ENCODE measurements around the gene C19orf81. TPM values are rescaled to one million over a fixed set of nuclear protein-coding genes. Genes with fewer than 3 reads are reported as not detected.
A peak's percentile ranks its signal among the peaks of the same experiment; 100 is the strongest.

The C19orf81 gene
- total RNA-seq, 4 donors from 2014 or later, result 1.1 TPM; not detected in 3

DNA sequence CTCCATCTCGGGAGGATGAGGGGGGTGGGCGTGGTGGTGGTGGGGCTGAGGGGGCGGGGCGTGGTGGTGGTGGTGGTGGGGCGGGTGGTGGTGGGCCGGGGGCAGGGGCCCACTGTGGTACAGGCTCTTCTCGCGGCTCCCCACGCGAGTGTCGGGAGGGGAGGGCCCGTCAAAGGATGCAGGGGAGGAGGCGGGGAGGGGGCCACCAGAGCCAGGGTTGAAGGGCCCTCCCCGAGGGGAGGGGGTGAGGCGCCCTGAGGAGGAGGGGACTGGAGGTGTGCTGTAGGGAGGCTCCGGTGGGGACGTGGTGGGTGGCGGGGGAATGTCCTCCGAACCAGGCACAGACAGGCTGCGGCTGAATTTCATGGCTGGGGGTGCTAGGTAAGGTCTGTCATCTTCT lies 19.6 kb downstream of the C19orf81 start:
- Histone ChIP-seq H3K27me3 (peaks cover 16 to 93% (median 40%) of the 10 kb centered on the region in 4 donors), H3K27ac (replicated peaks in 1 of 4) (no peak overlapping the region), H3K4me3 (no peak overlapping the region), H3K4me1 (peaks cover 4 to 30% (median 23%) of the 10 kb centered on the region in 4 donors), H3K36me3 (no peaks in the 10 kb centered on the region), H3K9me3 (no peaks in the 10 kb centered on the region)
- WGBS, result 57% methylated on average over 7 of the region's 20 CpGs
- no peak for DNase-seq (ENCODE audit: extremely low spot score)
- intact Hi-C loops (cut with DNase I), result loop anchor here (5.0 kb wide), 1 partner anchor 113 kb away; no protein-coding TSS in a partner anchor
- TF ChIP-seq POLR2AphosphoS5 (IDR thresholded peaks at IDR 0.05), result no peak
- TF ChIP-seq POLR2A (IDR thresholded peaks at IDR 0.05; ENCODE audit: low read depth), result no peak
- no peak for TF ChIP-seq EP300 (IDR thresholded peaks at IDR 0.05)
- TF ChIP-seq, protein P1, sequence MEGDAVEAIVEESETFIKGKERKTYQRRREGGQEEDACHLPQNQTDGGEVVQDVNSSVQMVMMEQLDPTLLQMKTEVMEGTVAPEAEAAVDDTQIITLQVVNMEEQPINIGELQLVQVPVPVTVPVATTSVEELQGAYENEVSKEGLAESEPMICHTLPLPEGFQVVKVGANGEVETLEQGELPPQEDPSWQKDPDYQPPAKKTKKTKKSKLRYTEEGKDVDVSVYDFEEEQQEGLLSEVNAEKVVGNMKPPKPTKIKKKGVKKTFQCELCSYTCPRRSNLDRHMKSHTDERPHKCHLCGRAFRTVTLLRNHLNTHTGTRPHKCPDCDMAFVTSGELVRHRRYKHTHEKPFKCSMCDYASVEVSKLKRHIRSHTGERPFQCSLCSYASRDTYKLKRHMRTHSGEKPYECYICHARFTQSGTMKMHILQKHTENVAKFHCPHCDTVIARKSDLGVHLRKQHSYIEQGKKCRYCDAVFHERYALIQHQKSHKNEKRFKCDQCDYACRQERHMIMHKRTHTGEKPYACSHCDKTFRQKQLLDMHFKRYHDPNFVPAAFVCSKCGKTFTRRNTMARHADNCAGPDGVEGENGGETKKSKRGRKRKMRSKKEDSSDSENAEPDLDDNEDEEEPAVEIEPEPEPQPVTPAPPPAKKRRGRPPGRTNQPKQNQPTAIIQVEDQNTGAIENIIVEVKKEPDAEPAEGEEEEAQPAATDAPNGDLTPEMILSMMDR (IDR thresholded peaks at IDR 0.05), result no peak

DNA sequence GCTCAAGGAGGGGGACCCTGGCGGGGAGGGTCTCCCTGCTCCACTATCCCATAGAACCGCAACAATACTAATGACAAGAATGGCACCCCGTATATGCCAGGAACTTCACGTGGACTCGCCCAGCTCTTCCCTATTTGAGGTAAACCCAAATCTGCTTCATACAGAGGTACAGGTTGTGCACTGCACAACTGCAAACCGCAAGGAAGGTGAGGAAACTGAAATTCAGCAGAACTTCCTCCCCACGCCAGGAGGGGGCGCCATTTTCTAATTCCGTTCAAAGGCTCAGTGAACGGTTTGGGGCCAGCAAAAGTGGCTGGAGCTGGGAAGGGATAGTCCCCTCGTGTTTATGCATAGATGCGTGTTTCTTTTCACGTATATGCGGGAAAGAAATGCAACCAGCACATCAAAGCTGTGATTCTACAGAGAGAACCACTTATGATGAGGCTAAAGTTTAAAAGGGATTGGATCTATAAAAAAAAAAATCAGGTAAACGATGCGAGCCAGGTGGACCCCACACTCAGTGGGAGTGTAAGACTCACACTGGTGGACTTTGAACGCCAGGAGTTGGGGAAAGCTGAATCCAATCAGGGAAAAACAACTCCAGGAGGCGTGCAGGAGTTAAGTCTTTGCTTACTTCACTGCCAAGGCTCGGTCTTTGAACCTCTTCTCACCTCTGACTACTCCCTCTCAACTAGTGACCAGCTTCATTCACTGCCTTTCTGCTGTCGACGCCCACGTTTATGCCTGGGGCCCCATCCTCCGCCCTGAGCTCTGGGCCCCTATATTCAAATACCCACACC lies 20.3 kb downstream of the C19orf81 start:
- peaks cover 4 to 30% (median 23%) of the 10 kb centered on the region in 4 donors for H3K4me1 ChIP-seq
- H3K36me3 ChIP-seq, result no peaks in the 10 kb centered on the region
- H3K4me3 ChIP-seq, result no peak overlapping the region
- WGBS, result 40% methylated on average over 18 of the region's 23 CpGs
- DNase-seq (ENCODE audit: extremely low spot score), result no peak
- no peak overlapping the region for H3K27ac ChIP-seq (replicated peaks in 1 of 4)
- H3K9me3 ChIP-seq, result no peaks in the 10 kb centered on the region
- TF ChIP-seq POLR2A (IDR thresholded peaks at IDR 0.05; ENCODE audit: low read depth), result no peak
- TF ChIP-seq, protein P1 (IDR thresholded peaks at IDR 0.05), result peak; percentile 55 to 68 (median 56)
- H3K27me3 ChIP-seq, result peaks cover 16 to 96% (median 40%) of the 10 kb centered on the region in 4 donors
- intact Hi-C loops (cut with DNase I), result loop anchor here (5.0 kb wide), 1 partner anchor 113 kb away; no protein-coding TSS in a partner anchor

DNA sequence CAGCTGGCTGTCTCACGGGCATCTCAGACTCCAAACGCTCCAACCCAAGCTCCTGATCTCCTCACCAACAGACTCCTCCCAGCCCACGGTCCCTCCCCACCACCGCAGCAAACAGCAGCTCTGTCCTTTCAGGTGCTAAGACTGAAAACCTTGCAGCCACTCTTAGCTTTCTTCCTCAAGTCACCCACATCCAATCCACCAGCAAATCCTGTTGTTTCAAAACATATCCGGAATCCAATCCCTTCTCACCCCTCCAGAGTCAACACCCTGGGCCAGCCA lies 20.8 kb downstream of the C19orf81 start:
- DNase-seq (ENCODE audit: extremely low spot score), result no peak
- Histone ChIP-seq H3K4me1 (peaks cover 4 to 30% (median 23%) of the 10 kb centered on the region in 4 donors), H3K36me3 (no peaks in the 10 kb centered on the region), H3K4me3 (no peak overlapping the region), H3K27ac (replicated peaks in 1 of 4) (no peak overlapping the region), H3K9me3 (no peaks in the 10 kb centered on the region), H3K27me3 (peaks cover 16 to 93% (median 40%) of the 10 kb centered on the region in 4 donors)
- intact Hi-C loops (cut with DNase I), result no loop called here
- 42% methylated on average over 5 of the region's 5 CpGs for WGBS
- TF ChIP-seq, protein P1 (IDR thresholded peaks at IDR 0.05), result no peak

GRCh38 chr19:50673118-50673517 lies 23.9 kb downstream of the C19orf81 start:
- DNase-seq (ENCODE audit: extremely low spot score), result no peak
- H3K9me3 ChIP-seq, result peaks cover 0 to 9% (median 0%) of the 10 kb centered on the region in 4 donors
- no peak for TF ChIP-seq EP300 (IDR thresholded peaks at IDR 0.05)
- TF ChIP-seq, protein P1 (IDR thresholded peaks at IDR 0.05), result no peak
- no peak for TF ChIP-seq POLR2AphosphoS5 (IDR thresholded peaks at IDR 0.05)
- no peak for TF ChIP-seq POLR2A (IDR thresholded peaks at IDR 0.05; ENCODE audit: low read depth)
- H3K4me3 ChIP-seq, result no peak overlapping the region
- 37% methylated on average over 15 of the region's 15 CpGs for WGBS
- H3K36me3 ChIP-seq, result no peaks in the 10 kb centered on the region
- intact Hi-C loops (cut with DNase I), result no loop called here
- no peak overlapping the region for H3K27ac ChIP-seq (replicated peaks in 1 of 4)
- peaks cover 0 to 7% (median 4%) of the 10 kb centered on the region in 4 donors for H3K4me1 ChIP-seq
- peaks cover 2 to 93% (median 17%) of the 10 kb centered on the region in 4 donors for H3K27me3 ChIP-seq

All from esophagus muscularis mucosa (tissue), 4 donors.